GM12875 (cell line): Measurements from ENCODE around the gene AKR7A2.

Experiments
- H3K4me3 ChIP-seq: one replicate; pipeline ENCODE4 v1.5.1; 2011; ENCODE audit warnings: low read depth, low read length, control low read depth
- TF ChIP-seq, protein P1 (sequence below): IDR thresholded peaks from 2 replicates; pipeline ENCODE4 v1.5.1; 2011; ENCODE audit warnings: low read depth, mild to moderate bottlenecking, control low read depth, inconsistent platforms, low read length, moderate library complexity, borderline replicate concordance; ENCODE audit not compliant: insufficient read depth

The AKR7A2 gene

DNA sequence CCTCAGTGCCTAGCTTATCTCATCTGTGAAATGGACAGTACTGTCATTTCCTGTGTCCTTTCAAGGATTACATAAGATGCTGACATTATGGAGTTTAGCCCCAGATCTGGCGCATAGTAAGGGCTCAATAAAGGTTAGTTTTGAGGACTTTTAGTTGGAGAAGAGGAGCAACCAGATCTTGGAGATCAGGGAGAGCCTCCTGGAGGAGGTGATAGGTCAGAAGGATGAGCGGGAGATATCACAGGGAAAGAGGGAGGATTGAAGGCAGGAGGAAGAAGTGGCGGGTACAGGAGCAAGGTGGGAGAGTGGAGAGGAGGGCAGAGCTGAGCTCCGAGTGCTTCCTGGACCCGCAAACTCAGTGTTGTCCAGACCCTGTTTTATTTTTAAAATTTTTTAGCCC lies 17.7 kb upstream of the AKR7A2 start:
- TF ChIP-seq, protein P1, sequence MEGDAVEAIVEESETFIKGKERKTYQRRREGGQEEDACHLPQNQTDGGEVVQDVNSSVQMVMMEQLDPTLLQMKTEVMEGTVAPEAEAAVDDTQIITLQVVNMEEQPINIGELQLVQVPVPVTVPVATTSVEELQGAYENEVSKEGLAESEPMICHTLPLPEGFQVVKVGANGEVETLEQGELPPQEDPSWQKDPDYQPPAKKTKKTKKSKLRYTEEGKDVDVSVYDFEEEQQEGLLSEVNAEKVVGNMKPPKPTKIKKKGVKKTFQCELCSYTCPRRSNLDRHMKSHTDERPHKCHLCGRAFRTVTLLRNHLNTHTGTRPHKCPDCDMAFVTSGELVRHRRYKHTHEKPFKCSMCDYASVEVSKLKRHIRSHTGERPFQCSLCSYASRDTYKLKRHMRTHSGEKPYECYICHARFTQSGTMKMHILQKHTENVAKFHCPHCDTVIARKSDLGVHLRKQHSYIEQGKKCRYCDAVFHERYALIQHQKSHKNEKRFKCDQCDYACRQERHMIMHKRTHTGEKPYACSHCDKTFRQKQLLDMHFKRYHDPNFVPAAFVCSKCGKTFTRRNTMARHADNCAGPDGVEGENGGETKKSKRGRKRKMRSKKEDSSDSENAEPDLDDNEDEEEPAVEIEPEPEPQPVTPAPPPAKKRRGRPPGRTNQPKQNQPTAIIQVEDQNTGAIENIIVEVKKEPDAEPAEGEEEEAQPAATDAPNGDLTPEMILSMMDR, result no peak
- no peak overlapping the region for H3K4me3 ChIP-seq

DNA sequence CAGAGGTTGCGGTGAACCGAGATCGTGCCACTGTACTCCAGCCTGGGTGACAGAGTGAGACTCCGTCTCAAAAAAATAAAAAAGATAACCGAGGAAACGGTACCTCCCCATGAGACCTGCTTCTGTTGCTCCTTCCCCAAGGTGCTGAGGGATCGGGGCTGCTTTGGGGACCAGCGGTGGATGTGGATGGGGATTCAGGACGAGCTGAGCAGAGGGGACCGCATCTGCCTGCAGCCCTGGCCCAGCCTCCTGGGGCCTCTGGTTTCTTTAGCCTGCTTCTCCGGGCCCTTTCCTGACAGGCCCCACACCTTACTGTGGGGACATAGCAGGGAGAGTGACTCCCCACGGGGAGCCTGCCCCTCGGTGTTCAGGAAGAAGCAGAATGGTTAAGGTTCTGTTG lies 17.2 kb upstream of the AKR7A2 start:
- TF ChIP-seq, protein P1, result no peak
- H3K4me3 ChIP-seq, result no peak overlapping the region

DNA sequence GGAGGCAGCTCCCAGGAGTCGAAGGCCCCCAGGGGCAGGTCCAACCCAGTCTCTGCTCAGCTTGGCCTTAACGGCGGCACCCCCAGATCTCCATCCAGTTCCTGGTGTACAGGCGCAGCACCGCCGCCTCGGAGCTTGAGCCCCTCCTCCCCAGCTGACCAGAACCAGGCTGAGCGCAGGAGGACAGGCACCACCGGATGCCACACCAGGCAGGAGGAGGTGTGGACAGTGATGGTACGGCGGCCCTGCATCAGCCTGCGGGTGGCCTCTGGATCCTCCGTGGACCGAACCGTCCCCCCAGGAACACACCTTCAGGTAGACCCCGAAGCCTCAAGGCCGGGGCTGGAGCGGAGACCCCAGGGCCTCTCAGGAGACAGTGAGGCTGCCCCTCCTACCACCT lies 16.5 kb upstream of the AKR7A2 start:
- TF ChIP-seq, protein P1, result no peak
- no peak overlapping the region for H3K4me3 ChIP-seq

DNA sequence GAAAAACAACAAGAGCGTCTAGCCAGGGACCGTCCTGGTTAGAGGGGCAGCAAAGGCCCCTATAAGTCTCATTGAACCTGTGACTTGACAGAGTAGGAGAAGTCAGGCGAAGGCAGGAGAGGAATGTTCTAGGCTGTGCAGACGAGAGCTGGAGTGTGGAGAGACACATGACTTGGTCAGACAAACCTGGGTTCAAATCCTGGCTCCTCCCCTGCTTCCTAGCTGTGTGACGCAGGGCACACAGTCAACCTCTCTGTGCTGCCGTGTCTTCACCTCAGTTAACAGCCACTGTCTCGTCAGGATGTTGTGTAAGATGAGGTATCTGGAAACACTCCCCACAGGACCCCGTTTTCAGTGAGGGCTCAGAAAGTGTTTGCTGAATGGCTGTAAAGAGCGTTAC lies 15.8 kb upstream of the AKR7A2 start:
- TF ChIP-seq, protein P1, result no peak
- H3K4me3 ChIP-seq, result no peak overlapping the region

DNA sequence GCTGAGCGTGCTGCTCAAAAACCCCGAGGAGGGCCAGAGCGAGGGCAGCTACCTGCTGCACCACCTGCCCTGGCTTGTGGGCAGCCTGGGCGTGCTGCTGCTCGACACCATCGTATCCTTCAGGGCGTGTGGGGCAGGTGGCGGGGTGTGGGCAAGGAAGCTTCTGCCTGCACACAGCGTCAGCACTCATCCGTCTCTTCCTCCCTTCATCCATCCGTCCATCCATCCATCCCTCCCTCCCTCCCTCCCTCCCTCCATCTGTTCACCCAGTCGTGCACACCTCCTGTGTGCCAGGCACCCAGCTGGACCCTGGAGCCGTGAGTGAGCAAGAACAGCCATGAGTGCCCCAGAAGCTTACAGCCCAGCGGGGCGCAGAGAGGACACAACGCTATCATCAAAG lies 15.4 kb upstream of the AKR7A2 start:
- TF ChIP-seq, protein P1, result no peak
- no peak overlapping the region for H3K4me3 ChIP-seq

DNA sequence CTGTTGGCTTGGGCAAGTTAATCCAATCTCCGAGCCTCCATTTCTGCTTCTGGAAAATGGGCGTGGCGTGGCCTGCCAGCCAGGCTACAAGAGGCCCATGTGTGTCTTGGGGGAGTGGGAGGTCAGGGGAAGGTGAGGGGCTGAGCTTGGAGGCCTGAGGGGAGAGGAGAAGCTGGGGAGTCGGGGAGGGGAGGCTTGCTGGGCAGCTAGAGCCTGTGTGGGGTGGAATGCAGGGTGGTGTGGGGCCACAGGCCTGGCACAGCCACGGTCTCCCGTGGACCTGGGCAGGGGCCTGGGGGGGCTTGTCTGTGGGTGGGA lies 14.8 kb upstream of the AKR7A2 start:
- H3K4me3 ChIP-seq, result no peak overlapping the region
- TF ChIP-seq, protein P1, result no peak

DNA sequence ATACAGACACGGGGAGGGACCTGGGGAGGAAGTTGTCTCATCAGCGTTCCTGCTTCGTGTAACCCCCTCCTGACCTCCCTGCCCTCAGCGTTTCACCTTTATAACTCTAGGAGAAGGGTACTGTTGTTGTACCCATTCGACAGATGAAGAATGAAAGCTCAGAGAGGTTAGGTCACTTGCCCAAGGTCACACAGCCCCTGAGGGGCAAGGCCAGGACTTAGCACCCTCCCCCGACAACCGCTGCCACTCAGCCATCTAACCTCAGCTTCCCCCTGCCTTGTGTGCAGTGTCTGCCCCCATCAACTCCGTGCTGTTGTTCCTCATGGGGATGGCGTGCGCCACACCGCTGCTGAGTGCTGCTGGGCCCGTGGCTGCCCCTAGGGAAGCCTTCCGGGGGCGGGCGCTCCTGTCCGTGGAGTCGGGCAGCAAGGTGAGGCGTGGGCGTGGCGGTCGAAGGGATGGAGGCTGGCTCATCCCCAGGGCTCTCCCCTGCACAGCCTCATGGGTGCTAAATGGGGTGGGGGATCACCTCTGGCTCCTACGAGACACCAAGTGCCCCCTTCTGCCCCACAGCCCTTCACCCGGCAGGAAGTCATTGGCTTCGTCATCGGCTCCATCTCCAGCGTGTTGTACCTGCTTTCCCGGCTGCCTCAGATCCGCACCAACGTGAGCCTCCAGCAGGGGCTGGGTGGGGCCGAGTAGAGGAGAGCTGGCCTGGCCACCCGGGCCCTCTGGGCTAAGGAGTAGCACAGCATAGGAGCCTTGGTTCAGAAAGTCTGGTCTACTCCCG lies 14.2 kb upstream of the AKR7A2 start:
- no peak overlapping the region for H3K4me3 ChIP-seq
- TF ChIP-seq, protein P1, result no peak
